Progenitor cell of endocrine pancreas (in vitro differentiated cells): ENCODE measurements around the gene CYCS. TPM values are rescaled to one million over a fixed set of nuclear protein-coding genes. Genes with fewer than 3 reads are reported as not detected.

ENCODE experiments used
- DNase-seq: peaks from one replicate; pipeline ENCODE4 v3.0.0; 2021; ENCODE audit warnings: low spot score; ENCODE audit not compliant: unreplicated experiment
- H3K27ac Mint-ChIP-seq: 2 replicates; pipeline ENCODE4 v1.8.0; 2021; ENCODE audit warnings: mild to moderate bottlenecking, moderate library complexity, mixed read lengths
- H3K27me3 Mint-ChIP-seq: 2 replicates; pipeline ENCODE4 v1.8.0; 2021; ENCODE audit warnings: mixed read lengths
- H3K36me3 Mint-ChIP-seq: 2 replicates; pipeline ENCODE4 v1.8.0; 2022; ENCODE audit warnings: mixed read lengths; ENCODE audit not compliant: insufficient read depth
- H3K4me1 Mint-ChIP-seq: 2 replicates; pipeline ENCODE4 v1.8.0; 2021; ENCODE audit warnings: low read depth, mixed read lengths
- H3K4me3 Mint-ChIP-seq: 2 replicates; pipeline ENCODE4 v1.8.0; 2021; ENCODE audit warnings: low read depth, mild to moderate bottlenecking, moderate library complexity, mixed read lengths
- H3K9me3 Mint-ChIP-seq: 2 replicates; pipeline ENCODE4 v1.8.0; 2021; ENCODE audit warnings: low read depth, mixed read lengths
- CTCF ChIP-seq: fragments of 200-600 bp; sonication (generic); IDR thresholded peaks from one replicate; pipeline ENCODE4 v1.5.0; 2021; ENCODE audit warnings: antibody characterized with exemption, mild to moderate bottlenecking; ENCODE audit not compliant: unreplicated experiment
- total RNA-seq: library from RNA; stranded (reverse); gene quantifications from 2 replicates; pipeline ENCODE4 v1.2.1, GENCODE V29; 2021

Gene CYCS
- total RNA-seq, 1 donor from 2014 or later, result 62.3 TPM

GRCh38 chr7:25093268-25093826 lies 31.7 kb downstream of the CYCS start:
- Mint-ChIP-seq H3K36me3 (no peaks in the 10 kb centered on the region), H3K4me1 (peaks cover 1% of the 10 kb centered on the region), H3K4me3 (no peak overlapping the region), H3K9me3 (peaks cover 3% of the 10 kb centered on the region), H3K27me3 (no peaks in the 10 kb centered on the region), H3K27ac (no peak overlapping the region)
- DNase-seq, result peak; percentile 58
- peak; percentile 78 for TF ChIP-seq CTCF

GRCh38 chr7:25091779-25092178 lies 33.3 kb downstream of the CYCS start:
- H3K27me3 Mint-ChIP-seq, result no peaks in the 10 kb centered on the region
- no peak overlapping the region for H3K4me3 Mint-ChIP-seq
- no peak for DNase-seq
- TF ChIP-seq CTCF, result no peak
- H3K4me1 Mint-ChIP-seq, result peaks cover 1% of the 10 kb centered on the region
- H3K36me3 Mint-ChIP-seq, result no peaks in the 10 kb centered on the region
- H3K9me3 Mint-ChIP-seq, result no peaks in the 10 kb centered on the region
- no peak overlapping the region for H3K27ac Mint-ChIP-seq

- TF ChIP-seq CTCF, result no peak
- DNase-seq, result no peak
- Mint-ChIP-seq H3K36me3 (no peaks in the 10 kb centered on the region), H3K4me1 (peaks cover 1% of the 10 kb centered on the region), H3K4me3 (no peak overlapping the region), H3K27me3 (no peaks in the 10 kb centered on the region), H3K9me3 (no peaks in the 10 kb centered on the region), H3K27ac (no peak overlapping the region)
These were observed 33.9 kb downstream of the CYCS start for GRCh38 chr7:25091176-25091575.

- Mint-ChIP-seq H3K27me3 (no peaks in the 10 kb centered on the region), H3K4me3 (no peak overlapping the region), H3K36me3 (no peaks in the 10 kb centered on the region), H3K9me3 (no peaks in the 10 kb centered on the region), H3K4me1 (peaks cover 1% of the 10 kb centered on the region), H3K27ac (no peak overlapping the region)
- TF ChIP-seq CTCF, result no peak
- no peak for DNase-seq
These were observed 34.7 kb downstream of the CYCS start for GRCh38 chr7:25090374-25090773.

GRCh38 chr7:25087855-25088254 lies 37.2 kb downstream of the CYCS start:
- no peak for TF ChIP-seq CTCF
- H3K9me3 Mint-ChIP-seq, result no peaks in the 10 kb centered on the region
- no peaks in the 10 kb centered on the region for H3K36me3 Mint-ChIP-seq
- no peak for DNase-seq
- no peak overlapping the region for H3K27ac Mint-ChIP-seq
- H3K4me3 Mint-ChIP-seq, result no peak overlapping the region
- H3K4me1 Mint-ChIP-seq, result no peaks in the 10 kb centered on the region
- H3K27me3 Mint-ChIP-seq, result no peaks in the 10 kb centered on the region
